ENCODE measurements around the gene MCTP1.

DNA sequence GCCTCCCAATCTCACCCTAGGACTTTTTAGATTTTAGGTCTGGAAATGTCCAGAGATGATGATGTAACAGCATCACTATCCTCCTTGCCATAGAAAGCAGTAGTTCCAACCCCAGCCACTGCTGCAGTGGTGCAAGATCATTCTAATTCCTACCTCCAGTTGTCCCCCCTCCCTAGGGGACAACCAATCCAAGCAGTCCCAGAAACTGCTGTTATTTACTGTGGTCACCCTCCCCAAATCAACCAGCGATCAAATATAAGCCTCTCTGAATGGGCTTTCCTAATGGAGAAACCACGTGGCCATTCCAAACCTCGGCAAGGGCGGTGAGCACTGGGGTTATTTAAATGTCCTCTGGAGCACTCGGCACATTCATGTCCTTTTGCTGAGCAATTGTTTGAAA lies 506.6 kb downstream of the MCTP1 start:
- no peak for TF ChIP-seq EZH2 (IDR thresholded peaks at IDR 0.05; ENCODE audit: borderline replicate concordance, low read length)
- TF ChIP-seq, protein P1, sequence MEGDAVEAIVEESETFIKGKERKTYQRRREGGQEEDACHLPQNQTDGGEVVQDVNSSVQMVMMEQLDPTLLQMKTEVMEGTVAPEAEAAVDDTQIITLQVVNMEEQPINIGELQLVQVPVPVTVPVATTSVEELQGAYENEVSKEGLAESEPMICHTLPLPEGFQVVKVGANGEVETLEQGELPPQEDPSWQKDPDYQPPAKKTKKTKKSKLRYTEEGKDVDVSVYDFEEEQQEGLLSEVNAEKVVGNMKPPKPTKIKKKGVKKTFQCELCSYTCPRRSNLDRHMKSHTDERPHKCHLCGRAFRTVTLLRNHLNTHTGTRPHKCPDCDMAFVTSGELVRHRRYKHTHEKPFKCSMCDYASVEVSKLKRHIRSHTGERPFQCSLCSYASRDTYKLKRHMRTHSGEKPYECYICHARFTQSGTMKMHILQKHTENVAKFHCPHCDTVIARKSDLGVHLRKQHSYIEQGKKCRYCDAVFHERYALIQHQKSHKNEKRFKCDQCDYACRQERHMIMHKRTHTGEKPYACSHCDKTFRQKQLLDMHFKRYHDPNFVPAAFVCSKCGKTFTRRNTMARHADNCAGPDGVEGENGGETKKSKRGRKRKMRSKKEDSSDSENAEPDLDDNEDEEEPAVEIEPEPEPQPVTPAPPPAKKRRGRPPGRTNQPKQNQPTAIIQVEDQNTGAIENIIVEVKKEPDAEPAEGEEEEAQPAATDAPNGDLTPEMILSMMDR (conservative IDR thresholded peaks at IDR 0.05 in 1 of 2, IDR thresholded peaks at IDR 0.05 in 1 of 2; ENCODE audit: extremely low read depth in 1 of 2, insufficient read depth in 1 of 2, low read depth in 1 of 2, low read length in 2 of 2), result no peak

Data from mammary epithelial cell (primary cell).